T-helper 22 cell (primary cell): ENCODE data around the gene HLF.

Source experiments
- DNase-seq: peaks from one replicate; pipeline ENCODE4 v3.0.0-alpha.2; 2020; ENCODE audit warnings: low read depth

The HLF gene

GRCh38 chr17:55292094-55292493 is 27.3 kb downstream of the HLF start:
- no peak for DNase-seq

- DNase-seq: no peak
Observed at GRCh38 chr17:55294042-55294751, 29.4 kb downstream of the HLF start.

- peak; percentile 15 for DNase-seq
Observed at GRCh38 chr17:55295411-55296170, 30.8 kb downstream of the HLF start.

GRCh38 chr17:55296171-55296695 is 31.5 kb downstream of the HLF start:
- no peak for DNase-seq

GRCh38 chr17:55296699-55297098 is 31.9 kb downstream of the HLF start:
- no peak for DNase-seq

GRCh38 chr17:55298111-55298730 is 33.5 kb downstream of the HLF start:
- no peak for DNase-seq

GRCh38 chr17:55299162-55299838 is 34.5 kb downstream of the HLF start:
- no peak for DNase-seq

- no peak for DNase-seq
Observed at GRCh38 chr17:55299890-55300289, 35.1 kb downstream of the HLF start.

- DNase-seq: no peak
Observed at GRCh38 chr17:55300479-55301290, 35.9 kb downstream of the HLF start.

GRCh38 chr17:55301521-55302406 is 37.0 kb downstream of the HLF start:
- no peak for DNase-seq

- no peak for DNase-seq
Observed at GRCh38 chr17:55302407-55302787, 37.6 kb downstream of the HLF start.

- no peak for DNase-seq
Observed at GRCh38 chr17:55303008-55303493, 38.3 kb downstream of the HLF start.

- DNase-seq: no peak
Observed at GRCh38 chr17:55303701-55304145, 39.0 kb downstream of the HLF start.

- DNase-seq: no peak
Observed at GRCh38 chr17:55304171-55304859, 39.6 kb downstream of the HLF start.

- DNase-seq: no peak
Observed at GRCh38 chr17:55305321-55306087, 40.7 kb downstream of the HLF start.

GRCh38 chr17:55307879-55308278 is 43.1 kb downstream of the HLF start:
- DNase-seq: no peak

- DNase-seq: no peak
Observed at GRCh38 chr17:55308613-55309391, 44.0 kb downstream of the HLF start.

- no peak for DNase-seq
Observed at GRCh38 chr17:55311767-55312375, 47.1 kb downstream of the HLF start.
